Testis (tissue), 2 donors: ENCODE results near the gene BAX.

ENCODE experiments used
- POLR2A ChIP-seq: fragments of 450-650 bp; IDR thresholded peaks from one replicate; pipeline ENCODE4 v1.6.1; 2017; ENCODE audit warnings: antibody characterized with exemption, mild to moderate bottlenecking, moderate library complexity
- TF ChIP-seq, protein P1 (sequence below), 3 experiments: fragments of 450-650 bp in 2 of 3; fragments of 200-600 bp in 1 of 3; sonication (generic) in 1 of 3; IDR thresholded peaks; one replicate each; pipeline ENCODE4 v1.5.1; 2016 to 2019; ENCODE audit warnings: antibody characterized with exemption in 3 of 3, mild to moderate bottlenecking in 2 of 3, moderate library complexity in 1 of 3

DNA sequence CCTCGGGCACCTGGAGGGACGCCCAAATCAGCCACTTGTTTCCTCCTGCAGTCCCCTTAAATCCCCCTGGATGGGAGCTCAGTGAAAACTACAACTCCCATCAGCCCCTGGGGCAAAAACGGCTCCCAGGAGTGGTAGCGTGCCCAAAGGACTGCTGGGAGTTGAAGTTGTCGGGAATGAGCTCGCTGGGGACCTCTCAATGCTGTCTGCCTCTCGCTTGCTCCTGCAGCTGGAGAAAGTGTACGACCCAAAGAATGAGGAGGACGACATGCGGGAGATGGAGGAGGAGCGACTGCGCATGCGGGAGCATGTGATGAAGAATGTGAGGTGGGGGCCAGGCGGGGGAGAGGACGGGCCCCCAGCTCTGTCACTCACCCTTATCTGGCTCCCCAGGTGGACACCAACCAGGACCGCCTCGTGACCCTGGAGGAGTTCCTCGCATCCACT, 35.9 kb upstream of the BAX start:
- TF ChIP-seq, protein P1, sequence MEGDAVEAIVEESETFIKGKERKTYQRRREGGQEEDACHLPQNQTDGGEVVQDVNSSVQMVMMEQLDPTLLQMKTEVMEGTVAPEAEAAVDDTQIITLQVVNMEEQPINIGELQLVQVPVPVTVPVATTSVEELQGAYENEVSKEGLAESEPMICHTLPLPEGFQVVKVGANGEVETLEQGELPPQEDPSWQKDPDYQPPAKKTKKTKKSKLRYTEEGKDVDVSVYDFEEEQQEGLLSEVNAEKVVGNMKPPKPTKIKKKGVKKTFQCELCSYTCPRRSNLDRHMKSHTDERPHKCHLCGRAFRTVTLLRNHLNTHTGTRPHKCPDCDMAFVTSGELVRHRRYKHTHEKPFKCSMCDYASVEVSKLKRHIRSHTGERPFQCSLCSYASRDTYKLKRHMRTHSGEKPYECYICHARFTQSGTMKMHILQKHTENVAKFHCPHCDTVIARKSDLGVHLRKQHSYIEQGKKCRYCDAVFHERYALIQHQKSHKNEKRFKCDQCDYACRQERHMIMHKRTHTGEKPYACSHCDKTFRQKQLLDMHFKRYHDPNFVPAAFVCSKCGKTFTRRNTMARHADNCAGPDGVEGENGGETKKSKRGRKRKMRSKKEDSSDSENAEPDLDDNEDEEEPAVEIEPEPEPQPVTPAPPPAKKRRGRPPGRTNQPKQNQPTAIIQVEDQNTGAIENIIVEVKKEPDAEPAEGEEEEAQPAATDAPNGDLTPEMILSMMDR (IDR thresholded peaks at IDR 0.05), result no peak
- no peak for TF ChIP-seq POLR2A
